RWPE2 (cell line): Measurements from ENCODE around the gene MRPL50.

Experiments used
- ATAC-seq: fragments of 200-7000 bp; cut with Tn5 transposase; 3 replicates; pipeline ENCODE4 v1.9.1; 2021; ENCODE audit warnings: low read depth
- DNase-seq: peaks from one replicate; pipeline ENCODE4 v3.0.0-alpha.2; 2020; ENCODE audit warnings: low spot score
- H3K27ac ChIP-seq: fragments of 450-650 bp; 2 replicates; pipeline ENCODE4 v1.5.1; 2017; ENCODE audit warnings: mild to moderate bottlenecking; ENCODE audit not compliant: poor library complexity, severe bottlenecking
- H3K27me3 ChIP-seq: fragments of 250-450 bp; sonication (Bioruptor Pico); 2 replicates; pipeline ENCODE4 v1.5.1; 2021; ENCODE audit warnings: mild to moderate bottlenecking, moderate library complexity; ENCODE audit not compliant: insufficient read depth, poor library complexity, severe bottlenecking
- H3K36me3 ChIP-seq: fragments of 250-450 bp; sonication (Bioruptor Pico); 2 replicates; pipeline ENCODE4 v1.5.1; 2020; ENCODE audit warnings: low read depth, mild to moderate bottlenecking, moderate library complexity
- H3K4me1 ChIP-seq: fragments of 250-450 bp; sonication (Bioruptor Pico); 2 replicates; pipeline ENCODE4 v1.5.1; 2021; ENCODE audit warnings: mild to moderate bottlenecking, moderate library complexity; ENCODE audit not compliant: insufficient read depth, poor library complexity, severe bottlenecking
- H3K4me3 ChIP-seq: fragments of 250-450 bp; sonication (Bioruptor Pico); 2 replicates; pipeline ENCODE4 v1.5.1; 2021; ENCODE audit warnings: mild to moderate bottlenecking, moderate library complexity; ENCODE audit not compliant: severe bottlenecking
- H3K9me3 ChIP-seq: fragments of 250-450 bp; sonication (Bioruptor Pico); 2 replicates; pipeline ENCODE4 v1.5.1; 2021; ENCODE audit warnings: mild to moderate bottlenecking, moderate library complexity; ENCODE audit not compliant: severe bottlenecking
- TF ChIP-seq, protein P1 (sequence below): fragments of 450-650 bp; IDR thresholded peaks from one replicate; pipeline ENCODE4 v1.5.1; 2017; ENCODE audit warnings: mild to moderate bottlenecking, moderate library complexity; ENCODE audit not compliant: poor library complexity, severe bottlenecking

The MRPL50 gene

DNA sequence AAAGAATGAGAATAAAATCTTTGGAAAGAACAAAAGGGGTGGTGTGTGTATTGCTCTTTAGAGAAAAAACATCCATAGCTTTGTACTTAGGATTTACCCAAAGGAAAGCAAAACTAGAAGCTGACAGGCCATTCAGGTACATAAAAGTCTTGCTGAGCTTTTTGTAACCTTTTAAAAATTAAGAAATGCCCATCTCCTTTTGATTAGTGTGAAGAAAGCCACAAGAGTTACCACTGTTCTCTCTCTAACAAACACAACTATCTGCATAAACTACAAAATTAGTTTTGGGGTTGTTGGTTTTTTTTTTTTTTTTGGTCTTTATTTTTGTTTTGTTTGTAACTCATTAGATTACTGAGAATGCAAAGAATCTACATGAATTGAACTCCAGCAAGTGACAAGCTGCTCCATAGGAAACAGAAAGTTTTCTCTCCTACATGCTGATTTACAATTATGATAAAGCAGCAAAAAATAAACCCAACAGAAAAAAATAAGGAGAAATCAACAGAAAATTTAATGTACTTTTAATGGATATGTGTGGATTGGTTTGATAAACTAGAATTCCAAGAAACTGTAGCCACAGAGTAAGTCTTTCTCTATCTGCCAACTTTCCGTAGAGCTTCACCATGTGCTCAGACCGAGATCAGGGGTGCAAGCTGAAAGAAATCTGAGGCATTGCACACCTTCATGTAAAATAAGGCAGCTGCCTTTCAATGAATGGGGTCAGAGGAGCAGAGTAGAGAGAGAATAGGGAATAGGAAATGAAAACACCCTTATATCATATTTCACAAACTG is 25.9 kb downstream of the MRPL50 start:
- Histone ChIP-seq H3K4me3 (no peak overlapping the region), H3K27ac (no peak overlapping the region), H3K36me3 (no peaks in the 10 kb centered on the region), H3K27me3 (no peaks in the 10 kb centered on the region), H3K4me1 (no peaks in the 10 kb centered on the region), H3K9me3 (no peaks in the 10 kb centered on the region)
- TF ChIP-seq, protein P1, sequence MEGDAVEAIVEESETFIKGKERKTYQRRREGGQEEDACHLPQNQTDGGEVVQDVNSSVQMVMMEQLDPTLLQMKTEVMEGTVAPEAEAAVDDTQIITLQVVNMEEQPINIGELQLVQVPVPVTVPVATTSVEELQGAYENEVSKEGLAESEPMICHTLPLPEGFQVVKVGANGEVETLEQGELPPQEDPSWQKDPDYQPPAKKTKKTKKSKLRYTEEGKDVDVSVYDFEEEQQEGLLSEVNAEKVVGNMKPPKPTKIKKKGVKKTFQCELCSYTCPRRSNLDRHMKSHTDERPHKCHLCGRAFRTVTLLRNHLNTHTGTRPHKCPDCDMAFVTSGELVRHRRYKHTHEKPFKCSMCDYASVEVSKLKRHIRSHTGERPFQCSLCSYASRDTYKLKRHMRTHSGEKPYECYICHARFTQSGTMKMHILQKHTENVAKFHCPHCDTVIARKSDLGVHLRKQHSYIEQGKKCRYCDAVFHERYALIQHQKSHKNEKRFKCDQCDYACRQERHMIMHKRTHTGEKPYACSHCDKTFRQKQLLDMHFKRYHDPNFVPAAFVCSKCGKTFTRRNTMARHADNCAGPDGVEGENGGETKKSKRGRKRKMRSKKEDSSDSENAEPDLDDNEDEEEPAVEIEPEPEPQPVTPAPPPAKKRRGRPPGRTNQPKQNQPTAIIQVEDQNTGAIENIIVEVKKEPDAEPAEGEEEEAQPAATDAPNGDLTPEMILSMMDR = no peak
- no peak for DNase-seq
- ATAC-seq = no peak

DNA sequence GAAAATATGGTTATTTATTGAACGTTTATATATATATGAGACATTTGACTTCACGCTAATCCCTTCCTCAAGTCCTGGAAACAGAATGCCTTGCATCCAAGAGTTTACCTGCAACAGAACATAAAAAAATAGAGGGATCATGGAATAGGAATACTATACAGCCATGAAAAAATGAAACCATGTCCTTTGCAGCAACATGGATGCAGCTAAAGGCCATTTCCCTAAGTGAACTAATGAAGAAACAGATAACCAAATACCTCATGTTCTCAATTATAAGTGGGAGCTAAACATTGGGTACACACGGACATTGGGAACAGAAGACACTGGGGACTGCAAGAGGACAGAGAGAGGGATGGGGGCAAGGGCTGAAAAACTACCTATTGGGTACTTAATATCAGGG is 26.6 kb downstream of the MRPL50 start:
- H3K4me1 ChIP-seq = no peaks in the 10 kb centered on the region
- H3K27me3 ChIP-seq = no peaks in the 10 kb centered on the region
- H3K36me3 ChIP-seq = no peaks in the 10 kb centered on the region
- DNase-seq (no peak), ATAC-seq (no peak)
- no peaks in the 10 kb centered on the region for H3K9me3 ChIP-seq
- no peak overlapping the region for H3K4me3 ChIP-seq
- TF ChIP-seq, protein P1 = no peak
- H3K27ac ChIP-seq = no peak overlapping the region

DNA sequence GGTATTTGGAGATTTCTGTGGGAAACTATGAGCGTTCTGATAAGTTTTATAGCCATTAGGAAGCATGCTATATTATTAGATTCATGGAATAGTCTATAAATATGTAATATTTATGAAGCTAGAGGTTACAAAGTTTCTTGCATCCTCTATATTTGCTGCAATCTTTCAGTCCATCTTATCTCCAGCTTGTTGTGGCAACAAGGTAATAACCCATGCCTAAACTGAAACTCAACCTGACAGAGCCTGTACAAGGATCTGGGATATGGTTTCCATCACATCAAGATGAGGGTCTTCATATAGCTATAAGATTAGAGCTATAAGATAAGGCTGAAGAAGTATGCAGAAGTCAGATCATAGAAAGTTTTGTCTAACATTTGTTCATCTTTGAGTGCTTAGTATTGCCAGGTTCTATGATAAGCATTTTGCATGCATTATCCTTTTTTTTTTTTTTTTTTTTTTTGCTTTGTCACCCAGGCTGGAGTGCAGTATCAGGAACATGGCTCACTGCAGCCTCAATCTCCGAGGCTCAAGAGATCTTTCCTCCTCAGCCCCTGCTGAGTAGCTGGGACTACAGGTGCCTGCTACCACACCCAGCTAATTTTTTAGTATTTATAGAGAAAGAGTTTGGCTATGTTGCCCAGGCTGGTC is 28.4 kb downstream of the MRPL50 start:
- Histone ChIP-seq H3K4me1 (no peaks in the 10 kb centered on the region), H3K27me3 (no peaks in the 10 kb centered on the region), H3K9me3 (no peaks in the 10 kb centered on the region), H3K4me3 (no peak overlapping the region), H3K27ac (no peak overlapping the region), H3K36me3 (no peaks in the 10 kb centered on the region)
- no peak for ATAC-seq
- no peak for DNase-seq
- TF ChIP-seq, protein P1 = no peak

DNA sequence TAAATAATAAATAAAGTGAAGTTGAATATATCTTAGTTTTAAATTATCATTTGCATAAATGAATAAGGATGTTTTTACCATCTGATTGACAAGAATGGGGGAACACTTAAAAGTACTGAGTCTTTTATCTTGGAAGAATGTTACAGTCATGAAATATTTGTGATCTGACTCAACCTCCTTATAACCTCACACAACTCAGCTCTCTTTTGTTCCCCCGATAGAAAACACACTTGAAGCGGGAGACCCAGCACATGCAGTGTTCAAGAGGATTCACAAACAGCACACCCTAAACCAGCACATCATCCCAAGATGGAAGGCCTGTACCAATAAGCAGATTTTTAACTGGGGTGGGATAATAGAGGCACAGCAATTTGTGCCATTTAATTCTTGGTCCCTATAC is 29.1 kb downstream of the MRPL50 start:
- no peak for DNase-seq
- TF ChIP-seq, protein P1 = no peak
- H3K27me3 ChIP-seq = no peaks in the 10 kb centered on the region
- H3K27ac ChIP-seq = no peak overlapping the region
- ATAC-seq = no peak
- no peak overlapping the region for H3K4me3 ChIP-seq
- H3K36me3 ChIP-seq = no peaks in the 10 kb centered on the region
- no peaks in the 10 kb centered on the region for H3K4me1 ChIP-seq
- no peaks in the 10 kb centered on the region for H3K9me3 ChIP-seq

DNA sequence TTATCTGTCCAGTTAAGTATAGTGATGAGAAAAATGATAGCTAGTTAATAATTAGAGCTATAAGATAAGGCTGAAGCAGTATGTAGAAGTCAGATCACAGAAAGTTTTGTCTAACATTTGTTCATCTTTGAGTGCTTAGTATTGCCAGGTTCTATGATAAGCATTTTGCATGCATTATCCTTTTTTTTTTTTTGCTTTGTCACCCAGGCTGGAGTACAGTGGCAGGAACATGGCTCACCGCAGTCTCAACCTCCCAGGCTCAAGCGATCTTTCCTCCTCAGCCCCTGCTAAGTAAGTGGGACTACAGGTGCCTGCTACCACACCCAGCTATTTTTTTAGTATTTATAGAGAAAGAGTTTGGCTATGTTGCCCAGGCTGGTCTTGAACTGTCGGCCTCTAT is 31.1 kb downstream of the MRPL50 start:
- H3K36me3 ChIP-seq = no peaks in the 10 kb centered on the region
- no peak overlapping the region for H3K4me3 ChIP-seq
- DNase-seq (no peak), ATAC-seq (no peak)
- TF ChIP-seq, protein P1 = no peak
- H3K9me3 ChIP-seq = no peaks in the 10 kb centered on the region
- no peaks in the 10 kb centered on the region for H3K4me1 ChIP-seq
- no peaks in the 10 kb centered on the region for H3K27me3 ChIP-seq
- no peak overlapping the region for H3K27ac ChIP-seq
